Measurements from ENCODE around the gene TCN2. TPM values are rescaled to one million over a fixed set of nuclear protein-coding genes. Genes with fewer than 3 reads are reported as not detected.
"Not testable (repeated sequence)": the region's sequence is repeated elsewhere in the genome, so short reads cannot be mapped to it uniquely, and the experiment has no call there.

TCN2 gene
- total RNA-seq, 1 donor from 2014 or later, result 6.7 TPM

DNA sequence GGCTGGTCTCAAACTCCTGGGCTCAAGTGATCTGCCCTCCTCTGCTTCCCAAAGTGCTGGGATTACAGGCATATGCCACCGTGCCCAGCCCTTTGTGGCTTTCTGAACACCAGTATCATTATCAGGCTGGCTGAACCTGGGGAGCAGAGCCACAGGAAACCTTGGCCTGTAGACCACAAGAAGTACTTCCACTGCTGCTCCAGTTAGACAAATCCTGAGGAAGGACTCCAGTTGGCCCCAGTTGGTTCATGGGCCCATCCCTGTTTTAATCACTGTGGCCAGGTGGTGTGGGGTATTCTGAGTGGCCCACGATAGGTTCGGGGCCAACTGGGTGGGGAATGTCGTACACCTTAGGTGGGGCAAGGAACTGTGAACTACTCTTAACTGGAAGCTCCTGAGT, 66.2 kb downstream of the TCN2 start:
- no peak overlapping the region for H3K4me3 ChIP-seq (ENCODE audit: low read depth, low read length)
- no peak for DNase-seq (ENCODE audit: low read depth)
- H3K36me3 ChIP-seq (ENCODE audit: control insufficient read depth, insufficient read depth, low read length), result no peaks in the 10 kb centered on the region
- peaks cover 2% of the 10 kb centered on the region for H3K27me3 ChIP-seq (ENCODE audit: control insufficient read depth, insufficient read depth, low read length)
- TF ChIP-seq CTCF (IDR thresholded peaks at IDR 0.05; ENCODE audit: insufficient read depth, low read length, poor library complexity, severe bottlenecking), result no peak

GRCh38 chr22:30674482-30674881, 67.5 kb downstream of the TCN2 start:
- no peaks in the 10 kb centered on the region for H3K36me3 ChIP-seq (ENCODE audit: control insufficient read depth, insufficient read depth, low read length)
- no peak for DNase-seq (ENCODE audit: low read depth)
- no peak for TF ChIP-seq CTCF (IDR thresholded peaks at IDR 0.05; ENCODE audit: insufficient read depth, low read length, poor library complexity, severe bottlenecking)
- no peak overlapping the region for H3K4me3 ChIP-seq (ENCODE audit: low read depth, low read length)
- H3K27me3 ChIP-seq (ENCODE audit: control insufficient read depth, insufficient read depth, low read length), result no peaks in the 10 kb centered on the region

GRCh38 chr22:30675436-30675835, 68.5 kb downstream of the TCN2 start:
- no peaks in the 10 kb centered on the region for H3K36me3 ChIP-seq (ENCODE audit: control insufficient read depth, insufficient read depth, low read length)
- H3K4me3 ChIP-seq (ENCODE audit: low read depth, low read length), result no peak overlapping the region
- no peak for DNase-seq (ENCODE audit: low read depth)
- no peak for TF ChIP-seq CTCF (IDR thresholded peaks at IDR 0.05; ENCODE audit: insufficient read depth, low read length, poor library complexity, severe bottlenecking)
- no peaks in the 10 kb centered on the region for H3K27me3 ChIP-seq (ENCODE audit: control insufficient read depth, insufficient read depth, low read length)

DNA sequence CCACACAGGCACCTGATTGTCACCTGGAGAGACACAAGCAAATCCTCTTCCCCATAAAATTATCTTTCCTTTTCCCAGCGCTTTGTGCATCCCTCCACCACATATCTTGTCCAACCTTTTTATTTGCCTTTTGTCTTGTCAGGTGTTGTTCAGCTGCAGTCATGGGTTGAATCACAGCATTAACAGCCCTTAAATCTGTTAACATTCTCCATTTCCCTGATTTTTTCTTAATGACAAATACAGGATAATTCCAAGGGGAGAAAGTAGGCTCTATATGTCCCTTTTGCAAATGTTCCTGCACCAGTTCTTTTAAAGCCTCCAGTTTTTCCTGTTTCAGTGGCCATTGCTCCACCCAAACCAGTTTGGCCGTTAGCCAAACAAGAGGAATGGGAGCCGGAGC, 69.6 kb downstream of the TCN2 start:
- not testable (repeated sequence) for H3K27me3 ChIP-seq (ENCODE audit: control insufficient read depth, insufficient read depth, low read length)

More for the DNA sequence above, 69.6 kb downstream of the TCN2 start:
- not testable (repeated sequence) for H3K36me3 ChIP-seq (ENCODE audit: control insufficient read depth, insufficient read depth, low read length); H3K4me3 ChIP-seq (ENCODE audit: low read depth, low read length); DNase-seq (ENCODE audit: low read depth)

Other genes with a start within 250 kb of the TCN2 start
- gene RNF215, start 219.8 kb upstream of the TCN2 start, total RNA-seq, result 26.9 and 34.2 TPM in 2 replicates
- 31.7 and 36.0 TPM in 2 replicates for gene SEC14L2, start 210.2 kb upstream of the TCN2 start, total RNA-seq
- 36.4 and 43.4 TPM in 2 replicates for gene MTFP1, start 181.4 kb upstream of the TCN2 start, total RNA-seq
- gene SEC14L3, start 135.2 kb upstream of the TCN2 start, total RNA-seq, result not detected in 2 replicates
- gene SEC14L4, start 101.5 kb upstream of the TCN2 start, total RNA-seq, result 0.08 TPM in 1 of 2 replicates, not detected in the other
- 3.7 and 5.8 TPM in 2 replicates for gene SEC14L6, start 60.4 kb upstream of the TCN2 start, total RNA-seq
- gene GAL3ST1, start 32.5 kb upstream of the TCN2 start, total RNA-seq, result 2.5 and 4.0 TPM in 2 replicates
- gene PES1, start 15.3 kb upstream of the TCN2 start, total RNA-seq, result 93.9 and 99.0 TPM in 2 replicates
- gene SLC35E4, start 28.6 kb downstream of the TCN2 start, total RNA-seq, result 8.3 and 14.9 TPM in 2 replicates
- 11.0 and 16.2 TPM in 2 replicates for gene DUSP18, start 60.7 kb downstream of the TCN2 start, total RNA-seq
- 5.0 and 6.2 TPM in 2 replicates for gene OSBP2, start 87.7 kb downstream of the TCN2 start, total RNA-seq